Activated CD8-positive, alpha-beta memory T cell treated with anti-CD3 and anti-CD28 coated beads for 48 hours (primary cell): ENCODE data around the gene WDR93.
"Not testable (repeated sequence)": the region's sequence is repeated elsewhere in the genome, so short reads cannot be mapped to it uniquely, and the experiment has no call there.

Experiments
- DNase-seq, 3 experiments: peaks; one replicate each; pipeline ENCODE4 v3.0.0-alpha.2; 2020; ENCODE audit warnings: low read depth in 2 of 3, low spot score in 2 of 3

WDR93 gene

GRCh38 chr15:89767411-89767915 is 76.9 kb downstream of the WDR93 start:
- DNase-seq, result no peak

- no peak for DNase-seq
These were observed 77.5 kb downstream of the WDR93 start for GRCh38 chr15:89768071-89768500.

GRCh38 chr15:89769366-89769765 is 78.8 kb downstream of the WDR93 start:
- DNase-seq, result no peak

- DNase-seq, result no peak
These were observed 79.4 kb downstream of the WDR93 start for GRCh38 chr15:89770041-89770440.

- DNase-seq, result no peak
These were observed 82.4 kb downstream of the WDR93 start for GRCh38 chr15:89772932-89773583.

GRCh38 chr15:89774492-89774891 is 83.9 kb downstream of the WDR93 start:
- DNase-seq, result no peak

GRCh38 chr15:89775815-89776214 is 85.2 kb downstream of the WDR93 start:
- DNase-seq, result no peak

GRCh38 chr15:89776274-89777072 is 85.9 kb downstream of the WDR93 start, which contains the start of gene MESP2:
Gene MESP2 (plus strand): TSS chr15:89776332. CDS start chr15:89776358, 26 bp downstream.
- DNase-seq, result peak; percentile 10 to 37 (median 33)

GRCh38 chr15:89777073-89777751 is 86.6 kb downstream of the WDR93 start:
- no peak for DNase-seq

GRCh38 chr15:89777782-89778380 is 87.3 kb downstream of the WDR93 start:
- DNase-seq, result no peak

GRCh38 chr15:89778861-89779260 is 88.2 kb downstream of the WDR93 start:
- no peak for DNase-seq

- DNase-seq, result no peak
These were observed 90.0 kb downstream of the WDR93 start for GRCh38 chr15:89780601-89781000.

GRCh38 chr15:89781055-89781454 is 90.4 kb downstream of the WDR93 start:
- DNase-seq, result no peak

GRCh38 chr15:89781891-89782618 is 91.4 kb downstream of the WDR93 start:
- no peak for DNase-seq

- DNase-seq, result not testable (repeated sequence)
These were observed 92.0 kb downstream of the WDR93 start for GRCh38 chr15:89782619-89782950.

GRCh38 chr15:89783111-89783860 is 92.7 kb downstream of the WDR93 start:
- DNase-seq, result no peak

- no peak for DNase-seq
These were observed 93.5 kb downstream of the WDR93 start for GRCh38 chr15:89783861-89784685.

- no peak for DNase-seq
These were observed 94.0 kb downstream of the WDR93 start for GRCh38 chr15:89784686-89784960.

GRCh38 chr15:89785064-89785773 is 94.6 kb downstream of the WDR93 start:
- DNase-seq, result no peak
